GM21360 (cell line): ENCODE results near the gene ELMOD3.
"Not testable (repeated sequence)": the region's sequence is repeated elsewhere in the genome, so short reads cannot be mapped to it uniquely, and the experiment has no call there.

Experiments used
- ATAC-seq: cut with Tn5 transposase; IDR thresholded peaks from one replicate; pipeline ENCODE4 v1.9.1; 2021; ENCODE audit warnings: mild to moderate bottlenecking, moderate library complexity; ENCODE audit not compliant: unreplicated experiment

Gene ELMOD3

GRCh38 chr2:85400541-85401463 lies 46.2 kb downstream of the ELMOD3 start:
- no peak for ATAC-seq

- no peak for ATAC-seq
Observed at GRCh38 chr2:85401464-85401805, 46.9 kb downstream of the ELMOD3 start.

- no peak for ATAC-seq
Observed at GRCh38 chr2:85401844-85402243, 47.3 kb downstream of the ELMOD3 start.

GRCh38 chr2:85405201-85406059 lies 50.9 kb downstream of the ELMOD3 start:
- ATAC-seq: no peak

- ATAC-seq: peak; percentile 58
Observed at GRCh38 chr2:85409845-85410583, 55.4 kb downstream of the ELMOD3 start, which contains the start of gene CAPG. CAPG (minus strand) TSS chr2:85410366; CDS start chr2:85402145, 8,221 bp downstream.

- no peak for ATAC-seq
Observed at GRCh38 chr2:85410584-85411404, 56.2 kb downstream of the ELMOD3 start.

GRCh38 chr2:85411405-85411748 lies 56.8 kb downstream of the ELMOD3 start:
- ATAC-seq: no peak

GRCh38 chr2:85413592-85414420 lies 59.2 kb downstream of the ELMOD3 start:
- no peak for ATAC-seq

- not testable (repeated sequence) for ATAC-seq
Observed at GRCh38 chr2:85414421-85414759, 59.8 kb downstream of the ELMOD3 start.

GRCh38 chr2:85414761-85415553 lies 60.4 kb downstream of the ELMOD3 start:
- no peak for ATAC-seq

- ATAC-seq: no peak
Observed at GRCh38 chr2:85415980-85416650, 61.5 kb downstream of the ELMOD3 start.

- peak; percentile 74 for ATAC-seq
Observed at GRCh38 chr2:85418132-85419008, 63.8 kb downstream of the ELMOD3 start, which contains the start of gene SH2D6. SH2D6 (plus strand) TSS chr2:85418714; CDS start chr2:85429466, 10,752 bp downstream.

GRCh38 chr2:85419009-85419675 lies 64.6 kb downstream of the ELMOD3 start:
- peak; percentile 3 for ATAC-seq

GRCh38 chr2:85420536-85421259 lies 66.1 kb downstream of the ELMOD3 start:
- peak; percentile 44 for ATAC-seq

GRCh38 chr2:85421260-85422071 lies 66.9 kb downstream of the ELMOD3 start:
- no peak for ATAC-seq
